HCT116 (cell line): ENCODE results near the gene ZGPAT. TPM values are rescaled to one million over a fixed set of nuclear protein-coding genes. Genes with fewer than 3 reads are reported as not detected.

Source experiments
- ATAC-seq: fragments of 200-7000 bp; cut with Tn5 transposase; 2 replicates; pipeline ENCODE4 v1.9.1; 2020; ENCODE audit warnings: mild to moderate bottlenecking, moderate library complexity
- BruUV-seq: library from RNA; stranded (reverse); fragments of 400-500 nt; replicated peaks from 2 replicates; lab custom pipeline; 2021; lab: Mats Ljungman, UMichigan
- CTCF ChIA-PET: fragments of 300-600 bp; sonication (Branson Sonifier 250); formaldehyde crosslinking; loops from one replicate; lab custom pipeline; 2021; ENCODE audit warnings: antibody characterized with exemption; lab: Charles Lee
- POLR2A ChIA-PET: fragments of 300-600, 350-600 bp; sonication (Branson Sonifier 250); formaldehyde crosslinking; loops from one replicate; lab custom pipeline; 2021; ENCODE audit warnings: antibody characterized with exemption; lab: Charles Lee
- RAD21 ChIA-PET, 2 experiments: fragments of 300-600 bp; sonication (Branson Sonifier 250); formaldehyde crosslinking; loops; one replicate each; lab custom pipeline; 2023; ENCODE audit warnings: low total read pairs in 2 of 2; ENCODE audit not compliant: uncharacterized antibody in 2 of 2, unreplicated experiment in 2 of 2, low non-redundant PET in 1 of 2; lab: Charles Lee
- DNase-seq: peaks from one replicate; pipeline ENCODE4 v3.0.0-alpha.2; 2010; ENCODE audit warnings: low read depth, low spot score
- H2AFZ ChIP-seq: fragments of 200-600 bp; shearing (Covaris generic), sonication (generic); 2 replicates; pipeline ENCODE4 v1.6.1; 2017; ENCODE audit warnings: low read depth, mixed run types, mixed read lengths, antibody characterized with exemption, low read length; ENCODE audit not compliant: poor library complexity, severe bottlenecking
- H3K27ac ChIP-seq: 2 replicates; pipeline ENCODE4 v1.5.1; 2012; ENCODE audit warnings: low read depth, low read length
- H3K27me3 ChIP-seq: fragments of 200-600 bp; sonication (generic); 2 replicates; pipeline ENCODE4 v1.6.1; 2016; ENCODE audit warnings: mixed run types, low read length, mixed read lengths; ENCODE audit not compliant: insufficient read depth
- H3K36me3 ChIP-seq, 2 experiments: fragments of 200-500 bp in 1 of 2; fragments of 200-600 bp in 1 of 2; sonication (Bioruptor generic) in 1 of 2; sonication (generic) in 1 of 2; 2 replicates each; pipeline versions ENCODE4 v1.5.1 to v1.6.1; 2014 to 2016; ENCODE audit warnings: low read length in 2 of 2, inconsistent platforms in 1 of 2, mixed read lengths in 1 of 2, mixed run types in 1 of 2; ENCODE audit not compliant: insufficient read depth in 2 of 2, control insufficient read depth in 1 of 2
- H3K4me1 ChIP-seq, 2 experiments: fragments of 200-600 bp in 1 of 2; sonication (generic) in 1 of 2; 2 replicates each; pipeline versions ENCODE4 v1.5.1 to v1.6.1; 2012 to 2017; ENCODE audit warnings: low read length in 2 of 2, inconsistent platforms in 1 of 2, mild to moderate bottlenecking in 1 of 2, mixed read lengths in 1 of 2, mixed run types in 1 of 2, moderate library complexity in 1 of 2; ENCODE audit not compliant: insufficient read depth in 2 of 2, control insufficient read depth in 1 of 2
- H3K4me2 ChIP-seq: fragments of 200-600 bp; sonication (generic); 2 replicates; pipeline ENCODE4 v1.6.1; 2017; ENCODE audit warnings: mixed run types, low read length, mixed read lengths
- H3K4me3 ChIP-seq, 2 experiments: fragments of 200-600 bp in 1 of 2; sonication (generic) in 1 of 2; replicated peaks in 1 of 2; 2 replicates each; pipeline ENCODE4 v1.5.1; 2011 to 2016; ENCODE audit warnings: low read length in 2 of 2, control low read depth in 1 of 2, low read depth in 1 of 2, mild to moderate bottlenecking in 1 of 2, mixed read lengths in 1 of 2, mixed run types in 1 of 2
- H3K79me2 ChIP-seq: fragments of 200-600 bp; sonication (generic); 2 replicates; pipeline ENCODE4 v1.6.1; 2017; ENCODE audit warnings: mild to moderate bottlenecking, mixed run types, low read length, moderate library complexity, mixed read lengths; ENCODE audit not compliant: insufficient read depth
- H3K9ac ChIP-seq: fragments of 200-600 bp; sonication (generic); 2 replicates; pipeline ENCODE4 v1.6.1; 2016; ENCODE audit warnings: low read length, mixed read lengths
- H3K9me2 ChIP-seq: fragments of 200-600 bp; sonication (generic), shearing (Covaris generic); 2 replicates; pipeline ENCODE4 v1.6.1; 2017; ENCODE audit warnings: mixed run types, mild to moderate bottlenecking, moderate library complexity; ENCODE audit not compliant: insufficient read depth
- H3K9me3 ChIP-seq, 2 experiments: fragments of 200-500 bp in 1 of 2; fragments of 200-600 bp in 1 of 2; sonication (Bioruptor generic) in 1 of 2; sonication (generic) in 1 of 2; 2 replicates each; pipeline ENCODE4 v1.6.1; 2014 to 2017; ENCODE audit warnings: low read length in 2 of 2, mixed read lengths in 2 of 2, inconsistent platforms in 1 of 2, low read depth in 1 of 2, mild to moderate bottlenecking in 1 of 2, mixed run types in 1 of 2, moderate library complexity in 1 of 2; ENCODE audit not compliant: control insufficient read depth in 1 of 2, insufficient read depth in 1 of 2
- H4K20me1 ChIP-seq: fragments of 200-600 bp; sonication (generic), shearing (Covaris generic); 2 replicates; pipeline ENCODE4 v1.6.1; 2017; ENCODE audit warnings: mixed run types, mild to moderate bottlenecking, moderate library complexity; ENCODE audit not compliant: insufficient read depth
- ATF3 ChIP-seq: IDR thresholded peaks from 2 replicates; pipeline ENCODE4 v1.6.1; 2012
- CBX3 ChIP-seq: IDR thresholded peaks from 2 replicates; pipeline ENCODE4 v1.6.1; 2012; ENCODE audit warnings: low read depth
- CEBPB ChIP-seq: IDR thresholded peaks from 2 replicates; pipeline ENCODE4 v1.6.1; 2012; ENCODE audit warnings: low read depth
- CTCF ChIP-seq, 3 experiments: fragments of 200-600 bp in 1 of 3; sonication (generic) in 1 of 3; IDR thresholded peaks in 2 of 3; conservative IDR thresholded peaks in 1 of 3; 2 replicates each; pipeline ENCODE4 v1.5.1; 2012 to 2017; ENCODE audit warnings: low read depth in 2 of 3, low read length in 2 of 3, antibody characterized with exemption in 1 of 3, borderline replicate concordance in 1 of 3, control low read depth in 1 of 3, mild to moderate bottlenecking in 1 of 3, mixed read lengths in 1 of 3, mixed run types in 1 of 3, moderate library complexity in 1 of 3; ENCODE audit not compliant: insufficient read depth in 1 of 3
- EGR1 ChIP-seq: IDR thresholded peaks from 2 replicates; pipeline ENCODE4 v1.6.1; 2012; ENCODE audit warnings: low read depth
- ELF1 ChIP-seq: IDR thresholded peaks from 2 replicates; pipeline ENCODE4 v1.6.1; 2012; ENCODE audit warnings: low read depth, borderline replicate concordance
- EZH2 ChIP-seq: fragments of 200-600 bp; sonication (generic); IDR thresholded peaks from 2 replicates; pipeline ENCODE4 v1.6.1; 2017; ENCODE audit warnings: antibody characterized with exemption, mixed run types
- EZH2phosphoT487 ChIP-seq: fragments of 200-600 bp; IDR thresholded peaks from 2 replicates; pipeline ENCODE4 v1.6.1; 2018; ENCODE audit warnings: antibody characterized with exemption, borderline replicate concordance
- FOSL1 ChIP-seq: IDR thresholded peaks from 2 replicates; pipeline ENCODE4 v1.6.1; 2012; ENCODE audit warnings: low read depth
- MAX ChIP-seq: IDR thresholded peaks from 2 replicates; pipeline ENCODE4 v1.6.1; 2012
- POLR2A ChIP-seq: IDR thresholded peaks from 2 replicates; pipeline ENCODE4 v1.7.0; 2011; ENCODE audit warnings: borderline replicate concordance; ENCODE audit not compliant: insufficient read depth, insufficient read length; ENCODE audit errors: extremely low read depth
- RAD21 ChIP-seq: IDR thresholded peaks from 2 replicates; pipeline ENCODE4 v1.6.1; 2012; ENCODE audit warnings: low read depth, mild to moderate bottlenecking
- REST ChIP-seq: IDR thresholded peaks from 2 replicates; pipeline ENCODE4 v1.6.1; 2012; ENCODE audit warnings: low read depth
- SP1 ChIP-seq: IDR thresholded peaks from 2 replicates; pipeline ENCODE4 v1.6.1; 2012; ENCODE audit warnings: low read depth
- SRF ChIP-seq: IDR thresholded peaks from 2 replicates; pipeline ENCODE4 v1.6.1; 2012; ENCODE audit warnings: low read depth
- TCF7L2 ChIP-seq: IDR thresholded peaks from 2 replicates; pipeline ENCODE4 v1.7.0; 2011; ENCODE audit warnings: borderline replicate concordance, inconsistent platforms; ENCODE audit not compliant: insufficient read depth, insufficient read length; ENCODE audit errors: extremely low read depth
- YY1 ChIP-seq: IDR thresholded peaks from 2 replicates; pipeline ENCODE4 v1.6.1; 2011; ENCODE audit warnings: low read length, low read depth, moderate library complexity, mild to moderate bottlenecking; ENCODE audit not compliant: insufficient replicate concordance; ENCODE audit errors: extremely low read depth
- ZFX ChIP-seq: fragments of 450-650 bp; IDR thresholded peaks from 2 replicates; pipeline ENCODE4 v1.6.1; 2017
- ZNF274 ChIP-seq: fragments of 200-500 bp; sonication (Bioruptor generic); IDR thresholded peaks from 2 replicates; pipeline ENCODE4 v1.6.1; 2014; ENCODE audit warnings: mild to moderate bottlenecking, low read depth, low read length, inconsistent platforms
- intact Hi-C: fragments of 100-400 bp; cut with micrococcal nuclease; formaldehyde crosslinking; loops from 2 replicates; pipeline ENCODE4 v1.10.0; 2022
- total RNA-seq: library from RNA; stranded (reverse); gene quantifications from one replicate; pipeline ENCODE4 v1.2.1, GENCODE V29; 2021; ENCODE audit not compliant: unreplicated experiment

Gene ZGPAT
- total RNA-seq, 1 experiment from 2014 or later = 30.6 TPM

GRCh38 chr20:63737695-63737944 lies 29.8 kb downstream of the ZGPAT start:
- H2AFZ ChIP-seq = no peak overlapping the region
- RAD21 ChIA-PET = no interaction called here
- H3K9ac ChIP-seq = peak overlapping the region; percentile 56
- BruUV-seq = no TSS peak
- H3K4me3 ChIP-seq = peak overlapping the region; percentile 42 to 52
- no peak for TF ChIP-seq FOSL1
- TF ChIP-seq CBX3 = no peak
- no peak for TF ChIP-seq CTCF (IDR thresholded peaks at IDR 0.05 in 2 of 3, conservative IDR thresholded peaks at IDR 0.05 in 1 of 3; ENCODE audit: borderline replicate concordance in 1 of 3, insufficient read depth in 1 of 3, low read depth in 2 of 3, low read length in 2 of 3)
- TF ChIP-seq ZFX = no peak
- TF ChIP-seq SP1 = no peak
- TF ChIP-seq YY1 = no peak
- TF ChIP-seq EGR1 = no peak
- TF ChIP-seq ELF1 = no peak
- TF ChIP-seq MAX = no peak
- TF ChIP-seq ATF3 = no peak
- TF ChIP-seq CEBPB = no peak
- TF ChIP-seq POLR2A = no peak
- TF ChIP-seq REST = no peak
- TF ChIP-seq SRF = no peak
- no peak for TF ChIP-seq TCF7L2
- TF ChIP-seq EZH2 = no peak
- no peak for TF ChIP-seq ZNF274
- no peak for TF ChIP-seq EZH2phosphoT487
- TF ChIP-seq RAD21 = no peak
- TF ChIP-seq, all 23 proteins: peak for 0
- DNase-seq (no peak), ATAC-seq (no peak)
- no peaks in the 10 kb centered on the region for H3K9me2 ChIP-seq
- H3K27ac ChIP-seq = peak overlapping the region; percentile 84
- H3K27me3 ChIP-seq = no peaks in the 10 kb centered on the region
- no peaks in the 10 kb centered on the region for H3K9me3 ChIP-seq
- CTCF ChIA-PET = no interaction called here
- POLR2A ChIA-PET = no interaction called here
- no peaks in the 10 kb centered on the region for H4K20me1 ChIP-seq
- H3K4me1 ChIP-seq = peaks cover 20 to 50% of the 10 kb centered on the region in 2 experiments; a peak in 3 of 4 replicates
- H3K36me3 ChIP-seq = peaks cover 3 to 22% of the 10 kb centered on the region in 2 experiments; a peak in 2 of 4 replicates
- peaks cover 31% of the 10 kb centered on the region for H3K79me2 ChIP-seq
- intact Hi-C loops = loop anchor here (10.0 kb wide), 1 partner anchor 127 kb away; the partner anchor contains the start of genes ABHD16B and TPD52L2
- H3K4me2 ChIP-seq = peak overlapping the region; percentile 66
